NCI-H82 (cell line): Measurements from ENCODE around the gene IFNGR2.
"Not testable (repeated sequence)": the region's sequence is repeated elsewhere in the genome, so short reads cannot be mapped to it uniquely, and the experiment has no call there.

Source experiments
- DNase-seq: peaks from one replicate; lab custom pipeline; 2025; lab: John Stamatoyannopoulos, UW

Gene IFNGR2

DNA sequence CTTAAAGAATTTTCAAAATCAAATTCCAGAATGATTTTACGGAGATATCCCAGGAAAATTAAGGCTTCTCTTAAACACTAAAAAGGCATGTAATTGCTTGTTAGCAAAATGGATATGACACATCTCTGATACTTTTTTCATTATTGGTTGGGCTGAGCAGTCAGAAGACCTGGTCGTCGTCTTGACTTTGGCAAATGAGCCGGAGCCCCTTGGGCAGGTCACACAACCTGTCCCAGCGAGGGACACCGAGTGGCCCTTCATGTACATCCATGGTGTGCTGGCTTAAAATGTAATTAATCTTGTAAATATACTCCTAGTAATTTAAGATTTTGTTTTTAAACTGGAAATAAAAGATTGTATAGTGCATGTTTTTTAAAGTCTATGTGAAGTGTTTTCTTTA lies 33.9 kb downstream of the IFNGR2 start:
- DNase-seq, result no peak

DNA sequence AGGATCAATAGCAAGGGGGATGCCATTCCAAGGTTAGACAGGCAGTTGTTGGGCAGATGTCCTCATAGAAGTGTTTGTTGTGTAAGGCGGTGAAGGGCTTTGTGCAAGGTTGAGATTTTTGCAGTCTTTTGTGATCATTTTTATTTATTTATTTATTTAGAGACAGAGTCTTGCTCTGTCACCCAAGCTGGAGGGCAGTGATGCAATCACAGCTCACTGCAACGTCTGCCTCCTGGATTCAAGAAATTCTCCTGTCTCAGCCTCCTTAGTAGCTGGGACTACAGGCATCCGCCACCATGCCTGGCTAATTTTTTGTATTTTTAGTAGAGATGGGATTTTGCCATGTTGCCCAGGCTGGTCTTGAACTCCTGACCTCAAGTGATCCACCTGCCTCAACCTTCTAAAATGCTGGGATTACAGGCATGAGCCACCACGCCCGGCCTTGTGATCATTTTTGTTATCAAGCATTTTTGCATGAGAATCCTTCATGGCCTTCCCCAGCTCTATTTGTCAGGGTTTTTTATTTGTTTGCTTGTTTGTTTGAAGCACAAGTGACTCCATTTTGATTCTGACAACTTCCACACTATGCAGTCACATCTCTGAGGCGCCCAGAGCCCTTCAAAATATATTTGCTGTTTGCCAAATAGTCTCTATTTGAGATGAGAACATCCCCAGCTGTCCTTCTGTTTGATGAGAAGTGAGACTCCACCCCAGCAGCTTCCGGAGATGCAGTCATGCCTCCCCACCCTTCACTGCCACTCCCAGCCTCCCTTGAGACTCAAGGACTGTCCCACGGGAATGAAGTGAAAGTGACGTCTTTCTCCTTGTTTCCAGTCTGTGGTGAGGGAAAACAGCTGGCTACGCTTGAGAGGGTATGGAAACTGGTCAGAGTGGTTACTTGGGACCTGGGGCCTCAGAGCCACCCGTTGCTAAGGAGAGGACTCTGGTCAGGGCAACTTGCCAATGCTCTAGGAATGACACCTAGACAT lies 38.6 kb downstream of the IFNGR2 start:
- DNase-seq, result no peak

- DNase-seq, result no peak
These were observed 40.0 kb downstream of the IFNGR2 start for GRCh38 chr21:33443194-33443593.

DNA sequence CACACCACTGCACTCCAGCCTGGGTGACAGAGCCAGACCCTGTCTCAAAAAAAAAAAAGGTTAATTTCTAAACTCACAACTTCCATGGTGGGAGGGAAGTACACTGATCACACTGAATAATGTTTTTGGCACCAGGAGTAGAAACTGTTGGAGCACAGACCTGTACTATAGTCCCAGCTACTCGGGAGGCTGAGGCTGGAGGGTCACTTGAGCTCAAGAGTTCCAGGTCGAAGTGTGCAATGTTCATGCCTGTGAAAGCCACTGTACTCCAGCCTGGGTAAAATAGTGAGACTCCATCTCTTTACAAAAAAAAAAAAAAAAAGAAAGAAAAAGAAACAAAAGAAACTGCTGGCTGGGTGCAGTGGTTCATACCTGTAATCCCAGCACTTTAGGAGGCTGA lies 41.3 kb downstream of the IFNGR2 start:
- no peak for DNase-seq

DNA sequence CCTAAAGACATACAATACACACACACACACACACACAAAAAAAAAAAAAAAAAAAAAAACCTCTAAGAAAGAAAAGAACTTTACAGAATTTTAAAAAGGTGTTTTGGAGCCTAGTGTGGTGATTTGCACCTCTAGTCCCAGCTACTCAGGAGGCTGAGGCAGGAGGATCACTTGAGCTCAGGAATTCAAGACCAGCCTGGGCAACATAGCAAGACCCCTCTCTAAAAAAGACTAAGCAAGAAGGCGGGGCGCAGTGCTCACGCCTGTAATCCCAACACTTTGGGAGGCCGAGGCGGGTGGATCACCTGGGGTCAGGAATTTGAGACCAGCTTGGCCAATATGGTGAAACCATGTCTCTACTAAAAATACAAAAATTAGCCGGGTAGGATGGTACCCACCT lies 43.4 kb downstream of the IFNGR2 start:
- DNase-seq, result not testable (repeated sequence)

DNA sequence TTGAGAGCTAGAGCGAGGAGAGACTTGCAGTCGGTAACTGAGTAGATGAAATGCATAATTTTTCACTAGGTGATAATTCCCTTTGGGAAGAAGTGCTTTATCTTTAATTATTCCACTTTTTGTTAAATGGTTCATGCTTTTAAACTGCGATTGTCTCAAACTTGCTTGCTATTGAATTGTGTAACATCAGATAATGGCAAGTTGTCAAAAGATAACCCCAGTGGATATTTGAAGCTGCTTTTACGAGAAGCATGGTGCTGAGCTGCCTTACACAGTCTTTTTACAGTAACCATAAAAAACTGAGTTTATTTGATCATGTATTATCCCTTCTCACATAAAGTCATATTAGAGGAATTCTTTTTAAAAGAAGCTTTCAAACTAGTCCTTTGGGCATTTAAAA lies 46.4 kb downstream of the IFNGR2 start:
- no peak for DNase-seq

DNA sequence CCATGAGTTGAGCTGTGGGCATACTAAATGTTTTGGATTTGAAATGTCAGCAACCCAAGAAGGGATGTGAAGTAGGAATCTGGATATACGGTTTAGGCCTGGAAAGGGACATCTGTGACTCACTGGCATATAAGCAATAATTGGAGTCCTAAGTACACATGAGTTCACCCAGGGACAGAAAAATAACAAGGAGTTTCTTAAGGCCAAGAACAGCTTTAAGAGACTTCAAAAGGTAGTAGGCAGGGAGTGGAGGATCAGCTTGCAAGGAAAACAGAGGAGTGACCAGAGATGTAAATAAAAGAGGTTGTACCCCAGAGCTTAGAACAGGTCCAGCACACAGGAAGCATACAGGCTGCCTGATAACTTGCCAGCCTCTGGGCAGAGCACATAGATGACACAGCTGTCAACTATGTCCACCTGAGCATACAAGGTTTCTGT lies 48.4 kb downstream of the IFNGR2 start:
- peak; percentile 67 for DNase-seq

DNA sequence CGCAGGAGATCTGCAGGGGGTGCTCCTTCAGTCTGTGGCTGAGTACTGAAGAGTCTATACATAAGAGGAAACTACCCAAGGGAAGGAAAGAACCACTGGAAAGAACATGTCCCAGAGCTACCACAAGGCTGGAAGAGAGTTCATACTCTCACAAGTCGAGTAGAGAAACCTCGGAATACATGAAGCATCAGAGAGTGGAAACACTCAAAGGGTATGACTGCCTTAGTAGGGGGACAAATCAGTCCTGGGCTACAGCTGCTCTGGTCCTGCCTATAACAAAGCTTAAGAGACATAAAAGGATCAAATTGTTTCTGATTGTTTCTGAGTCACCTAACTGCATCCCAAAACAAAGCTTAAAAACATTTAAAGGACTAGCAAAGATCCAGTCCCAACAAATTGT lies 49.1 kb downstream of the IFNGR2 start:
- DNase-seq, result peak; percentile 62

DNA sequence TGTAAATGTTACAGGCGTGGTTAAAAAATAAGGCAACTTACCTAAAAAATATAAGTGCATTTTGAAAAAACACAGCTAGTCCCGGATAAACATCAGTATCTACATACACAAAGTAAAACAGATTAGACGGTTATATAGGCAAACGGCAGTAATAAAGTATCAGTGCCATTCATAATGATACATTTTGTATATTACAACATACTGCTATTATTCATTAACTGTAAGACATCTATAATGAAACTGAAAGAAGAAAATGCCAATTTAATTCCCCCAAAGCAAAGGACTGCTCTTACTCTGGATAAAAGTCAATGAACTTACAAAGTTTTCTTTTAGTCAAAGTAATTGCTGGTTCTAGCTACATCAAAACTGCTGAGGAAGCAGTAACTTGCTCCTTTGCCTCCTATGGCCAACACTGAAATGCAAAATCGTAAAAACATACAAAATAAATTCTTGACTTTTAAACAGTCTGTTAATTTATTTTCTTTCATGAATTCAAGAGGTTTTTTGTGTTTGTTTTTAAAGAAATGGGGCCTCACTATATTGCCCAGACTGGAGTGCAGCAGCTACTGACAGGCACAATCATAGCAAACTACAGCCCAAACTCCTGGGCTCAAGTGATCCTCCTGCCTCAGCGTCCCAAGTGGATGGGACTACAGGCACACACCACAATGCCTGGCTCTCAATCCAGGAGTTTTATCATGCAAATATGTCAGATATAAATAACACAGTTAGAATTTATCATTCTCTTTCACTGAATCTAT lies 52.7 kb downstream of the IFNGR2 start:
- no peak for DNase-seq

DNA sequence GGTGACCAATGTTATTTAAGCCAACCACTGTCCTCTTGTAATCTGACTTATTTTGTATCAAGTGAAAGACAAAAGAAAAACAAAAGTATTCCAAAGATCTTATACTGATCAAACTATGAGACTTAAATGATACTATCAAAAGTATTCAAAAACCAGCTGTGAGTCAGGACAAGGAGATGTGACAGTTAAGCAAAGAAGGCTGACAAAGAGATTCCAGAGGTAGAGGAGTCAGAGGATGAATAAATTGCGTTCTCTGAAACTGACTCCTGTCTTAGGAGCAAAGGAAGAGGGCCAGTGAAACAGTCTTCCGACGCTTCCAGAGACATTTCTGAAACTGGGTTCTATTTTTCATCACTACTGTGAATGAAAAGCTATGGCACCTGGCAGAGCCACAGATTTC lies 55.6 kb downstream of the IFNGR2 start:
- no peak for DNase-seq

DNA sequence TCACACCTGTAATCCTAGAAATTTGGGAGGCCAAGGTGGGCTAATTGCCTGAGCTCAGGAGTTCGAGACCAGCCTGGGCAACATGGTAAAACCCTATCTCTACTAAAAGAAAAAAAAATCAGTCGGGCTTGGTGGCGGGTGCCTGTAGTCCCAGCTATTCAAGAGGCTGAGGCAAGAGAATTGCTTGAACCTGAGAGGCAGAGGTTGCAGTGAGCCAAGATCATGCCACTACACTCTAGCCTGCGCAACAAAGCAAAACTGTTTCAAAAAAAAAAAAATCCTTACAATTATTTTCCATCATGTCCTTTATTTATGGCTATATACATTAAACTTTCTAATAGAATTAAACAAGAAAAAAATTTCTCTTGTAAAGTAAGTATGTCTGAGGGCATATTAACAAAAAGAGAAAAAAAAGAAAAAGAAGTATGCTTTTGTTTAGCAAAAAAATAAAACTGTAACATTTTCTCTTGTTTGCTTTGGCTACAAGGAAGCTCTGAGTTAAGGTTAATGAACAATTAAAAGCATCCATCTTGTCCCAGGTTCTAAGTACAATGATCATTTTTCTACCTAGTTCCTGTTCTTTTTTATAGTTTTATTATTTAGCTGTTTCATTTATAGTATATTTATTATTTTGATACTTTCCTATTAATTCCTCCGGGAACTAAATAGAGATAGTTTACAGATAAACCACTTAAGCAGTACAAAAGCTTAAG lies 58.5 kb downstream of the IFNGR2 start:
- DNase-seq, result no peak

- not testable (repeated sequence) for DNase-seq
These were observed 66.0 kb downstream of the IFNGR2 start for GRCh38 chr21:33469183-33469582.

DNA sequence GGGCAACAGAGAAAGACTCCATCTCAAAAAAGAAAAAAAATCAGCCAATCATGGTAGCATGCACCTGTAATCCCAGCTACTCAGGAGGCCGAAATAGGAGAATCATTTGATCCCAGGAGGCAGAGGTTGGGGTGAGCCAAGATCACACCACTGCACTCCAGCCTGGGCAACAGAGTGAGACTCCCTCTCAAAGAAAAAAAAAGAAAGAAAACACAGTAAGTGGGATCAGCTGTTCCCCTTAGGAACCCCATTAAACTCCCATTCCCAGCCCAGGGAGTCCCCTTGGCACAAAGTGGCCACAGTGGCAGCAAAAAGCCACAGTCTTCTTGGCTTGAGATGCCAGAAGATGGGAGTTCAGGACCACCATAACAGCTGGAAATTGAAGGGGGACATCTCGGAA lies 67.5 kb downstream of the IFNGR2 start:
- DNase-seq, result no peak

GRCh38 chr21:33473344-33473743 lies 70.1 kb downstream of the IFNGR2 start:
- DNase-seq, result no peak

DNA sequence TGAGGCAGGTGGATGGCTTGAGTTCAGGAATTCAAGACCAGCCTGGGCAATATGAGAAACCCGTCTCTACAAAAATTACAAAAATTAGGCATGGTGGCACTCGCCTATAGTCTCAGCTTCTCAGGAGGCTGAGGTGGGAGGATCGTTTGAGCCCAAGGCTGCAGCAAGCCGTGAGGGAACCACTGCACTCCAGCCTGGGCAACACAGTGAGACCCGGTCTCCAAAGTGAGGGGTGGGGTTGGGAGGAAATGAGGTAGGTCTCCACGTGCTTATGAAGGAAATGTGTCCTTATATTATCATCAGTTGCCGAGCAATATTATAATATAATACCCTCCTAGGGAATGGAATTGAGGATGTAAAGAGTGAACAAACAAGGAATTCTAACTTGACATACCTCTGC lies 73.9 kb downstream of the IFNGR2 start:
- no peak for DNase-seq

GRCh38 chr21:33478182-33478581 lies 75.0 kb downstream of the IFNGR2 start:
- DNase-seq, result no peak

DNA sequence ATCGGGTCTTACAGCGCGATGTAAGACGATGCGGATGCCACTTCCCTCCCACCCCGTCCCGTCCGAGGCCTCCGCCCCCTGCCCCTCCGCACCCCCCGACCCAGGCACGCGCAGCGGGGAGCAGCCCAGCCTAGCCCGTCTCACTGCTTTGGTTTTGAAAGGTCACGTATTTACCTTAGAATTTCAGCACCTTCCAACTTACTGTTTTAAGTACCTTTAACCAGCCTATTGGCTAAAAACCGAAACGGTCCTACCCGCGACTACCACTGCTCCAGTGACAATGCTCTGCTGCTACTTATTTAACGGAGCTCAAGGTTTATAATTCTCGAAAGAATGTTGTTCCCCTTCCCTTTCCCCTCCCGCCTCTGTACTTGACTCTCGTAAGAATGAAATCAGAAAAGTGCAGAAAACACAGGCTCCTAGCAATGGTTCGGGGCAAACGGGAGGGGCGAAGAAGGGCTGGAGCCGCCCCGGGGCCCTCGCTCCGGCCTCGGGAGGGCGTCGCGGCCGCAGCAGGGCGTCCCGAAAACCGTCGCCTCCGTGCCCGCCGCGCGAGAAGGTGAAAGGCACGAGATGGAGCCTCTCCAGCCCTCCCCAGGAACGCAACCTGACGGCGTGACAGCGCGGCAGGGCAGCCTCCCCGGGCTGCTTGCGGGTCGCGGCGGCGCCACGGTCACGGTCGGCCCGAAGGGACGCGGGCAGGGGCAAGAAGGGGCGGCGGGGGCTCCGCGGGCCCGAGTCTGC lies 75.9 kb downstream of the IFNGR2 start:
- peak; percentile 66 for DNase-seq

GRCh38 chr21:33479679-33480480 lies 76.7 kb downstream of the IFNGR2 start, which contains the start of gene TMEM50B:
TSS of gene TMEM50B (minus strand) at chr21:33479974. CDS start at chr21:33468885, 11,089 bp downstream.
- DNase-seq, result peak; percentile 100

DNA sequence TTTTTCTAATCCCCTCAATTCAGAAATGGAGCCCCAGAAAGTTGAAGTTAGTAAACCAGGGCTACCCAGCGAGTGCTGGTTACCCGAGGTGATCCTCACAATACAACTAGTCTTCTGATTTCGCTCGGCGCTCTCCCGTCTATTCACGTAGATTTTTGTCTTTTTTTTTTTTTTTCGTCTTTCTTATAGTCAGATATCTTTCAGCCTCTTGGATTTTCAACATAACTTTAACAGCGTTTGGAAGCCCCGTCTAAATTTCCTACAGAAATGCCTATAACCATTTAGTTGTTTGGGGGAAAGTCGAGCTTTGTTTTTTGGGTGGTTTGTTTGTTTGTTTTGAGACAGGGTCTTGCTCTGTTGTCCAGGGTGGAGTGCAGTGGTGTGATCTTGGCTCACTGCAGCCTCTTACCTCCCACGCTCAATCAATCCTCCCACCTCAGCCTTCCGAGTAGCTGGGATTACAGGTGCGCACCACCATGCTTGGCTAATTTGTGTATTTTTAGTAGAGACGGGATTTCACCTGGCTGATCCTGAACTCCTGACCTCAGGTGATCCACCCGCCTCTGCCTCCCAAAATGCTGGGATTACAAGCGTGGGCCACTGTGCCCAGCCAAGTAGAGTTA lies 77.4 kb downstream of the IFNGR2 start:
- DNase-seq, result no peak

DNA sequence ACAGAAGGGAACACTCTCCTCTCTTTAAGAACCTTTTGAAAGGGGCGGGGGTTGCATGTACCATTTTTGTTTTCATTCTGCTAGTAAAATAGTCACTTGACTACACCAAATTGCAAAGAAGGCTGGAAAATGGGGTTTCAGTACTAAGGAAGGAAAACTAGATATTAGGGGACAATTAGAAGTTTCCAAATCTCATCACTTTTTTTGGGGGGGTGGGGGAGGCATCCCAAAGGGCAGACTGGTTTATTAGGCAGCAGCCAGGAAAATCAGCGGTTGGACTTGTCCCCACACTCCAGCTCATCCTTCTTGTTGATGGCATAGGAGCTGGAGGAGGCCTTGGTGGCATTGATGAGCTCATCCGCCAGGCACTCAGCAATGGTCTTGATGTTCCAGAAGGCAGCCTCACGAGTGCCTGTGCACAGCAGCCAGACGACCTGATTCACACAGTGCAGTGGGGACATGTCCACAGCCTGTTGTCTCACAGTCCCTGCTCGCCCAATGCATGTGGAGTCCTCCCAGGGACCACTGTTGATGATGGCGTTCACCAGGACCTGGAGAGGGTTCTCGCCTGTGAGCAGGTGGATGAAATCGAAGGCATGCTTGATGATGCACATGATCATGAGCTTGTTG lies 78.2 kb downstream of the IFNGR2 start:
- DNase-seq, result no peak
